ENCODE data around the gene LRMDA. TPM values are rescaled to one million over a fixed set of nuclear protein-coding genes. Genes with fewer than 3 reads are reported as not detected.

The LRMDA gene
- total and polyA plus RNA-seq, 2 donors from 2014 or later: 23.2 to 48.6 TPM

GRCh38 chr10:75540981-75541380 lies 109.6 kb downstream of the LRMDA start:
- Histone ChIP-seq H3K4me1 (ENCODE audit: control insufficient read depth in 2 of 3, insufficient read depth in 2 of 3, low read depth in 1 of 3, low read length in 3 of 3) (peaks cover 0 to 3% (median 3%) of the 10 kb centered on the region in 3 donors), H3K27me3 (ENCODE audit: control insufficient read depth, insufficient read depth, low read length) (no peaks in the 10 kb centered on the region), H3K4me3 (ENCODE audit: low read length in 3 of 3) (no peak overlapping the region), H3K9me3 (ENCODE audit: control insufficient read depth in 2 of 3, insufficient read depth in 1 of 3, low read length in 3 of 3) (no peaks in the 10 kb centered on the region), H3K36me3 (ENCODE audit: control insufficient read depth in 2 of 3, insufficient read depth in 3 of 3, low read length in 3 of 3) (no peaks in the 10 kb centered on the region), H3K27ac (ENCODE audit: low read depth in 2 of 2, low read length in 2 of 2) (no peak overlapping the region), H3K9ac (ENCODE audit: low read length in 3 of 3) (no peak overlapping the region)
- TF ChIP-seq, protein P1, sequence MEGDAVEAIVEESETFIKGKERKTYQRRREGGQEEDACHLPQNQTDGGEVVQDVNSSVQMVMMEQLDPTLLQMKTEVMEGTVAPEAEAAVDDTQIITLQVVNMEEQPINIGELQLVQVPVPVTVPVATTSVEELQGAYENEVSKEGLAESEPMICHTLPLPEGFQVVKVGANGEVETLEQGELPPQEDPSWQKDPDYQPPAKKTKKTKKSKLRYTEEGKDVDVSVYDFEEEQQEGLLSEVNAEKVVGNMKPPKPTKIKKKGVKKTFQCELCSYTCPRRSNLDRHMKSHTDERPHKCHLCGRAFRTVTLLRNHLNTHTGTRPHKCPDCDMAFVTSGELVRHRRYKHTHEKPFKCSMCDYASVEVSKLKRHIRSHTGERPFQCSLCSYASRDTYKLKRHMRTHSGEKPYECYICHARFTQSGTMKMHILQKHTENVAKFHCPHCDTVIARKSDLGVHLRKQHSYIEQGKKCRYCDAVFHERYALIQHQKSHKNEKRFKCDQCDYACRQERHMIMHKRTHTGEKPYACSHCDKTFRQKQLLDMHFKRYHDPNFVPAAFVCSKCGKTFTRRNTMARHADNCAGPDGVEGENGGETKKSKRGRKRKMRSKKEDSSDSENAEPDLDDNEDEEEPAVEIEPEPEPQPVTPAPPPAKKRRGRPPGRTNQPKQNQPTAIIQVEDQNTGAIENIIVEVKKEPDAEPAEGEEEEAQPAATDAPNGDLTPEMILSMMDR (IDR thresholded peaks at IDR 0.05; ENCODE audit: borderline replicate concordance, extremely low read depth, insufficient read depth): no peak
- DNase-seq (no peak), FAIRE-seq (no peak)
- intact Hi-C loops (cut with DNase I): no loop called here

GRCh38 chr10:75541411-75541810 lies 110.0 kb downstream of the LRMDA start:
- no peaks in the 10 kb centered on the region for H3K27me3 ChIP-seq (ENCODE audit: control insufficient read depth, insufficient read depth, low read length)
- no peak overlapping the region for H3K9ac ChIP-seq (ENCODE audit: low read length in 3 of 3)
- H3K9me3 ChIP-seq (ENCODE audit: control insufficient read depth in 2 of 3, insufficient read depth in 1 of 3, low read length in 3 of 3): no peaks in the 10 kb centered on the region
- intact Hi-C loops (cut with DNase I): no loop called here
- TF ChIP-seq, protein P1 (IDR thresholded peaks at IDR 0.05; ENCODE audit: borderline replicate concordance, extremely low read depth, insufficient read depth): no peak
- DNase-seq (no peak), FAIRE-seq (no peak)
- no peak overlapping the region for H3K27ac ChIP-seq (ENCODE audit: low read depth in 2 of 2, low read length in 2 of 2)
- no peaks in the 10 kb centered on the region for H3K36me3 ChIP-seq (ENCODE audit: control insufficient read depth in 2 of 3, insufficient read depth in 3 of 3, low read length in 3 of 3)
- peaks cover 0 to 3% (median 3%) of the 10 kb centered on the region in 3 donors for H3K4me1 ChIP-seq (ENCODE audit: control insufficient read depth in 2 of 3, insufficient read depth in 2 of 3, low read depth in 1 of 3, low read length in 3 of 3)
- no peak overlapping the region for H3K4me3 ChIP-seq (ENCODE audit: low read length in 3 of 3)

GRCh38 chr10:75542084-75542483 lies 110.7 kb downstream of the LRMDA start:
- H3K27ac ChIP-seq (ENCODE audit: low read depth in 2 of 2, low read length in 2 of 2): no peak overlapping the region
- H3K9ac ChIP-seq (ENCODE audit: low read length in 3 of 3): no peak overlapping the region
- intact Hi-C loops (cut with DNase I): no loop called here
- H3K9me3 ChIP-seq (ENCODE audit: control insufficient read depth in 2 of 3, insufficient read depth in 1 of 3, low read length in 3 of 3): no peaks in the 10 kb centered on the region
- H3K4me1 ChIP-seq (ENCODE audit: control insufficient read depth in 2 of 3, insufficient read depth in 2 of 3, low read depth in 1 of 3, low read length in 3 of 3): peaks cover 0 to 3% (median 3%) of the 10 kb centered on the region in 3 donors
- no peaks in the 10 kb centered on the region for H3K27me3 ChIP-seq (ENCODE audit: control insufficient read depth, insufficient read depth, low read length)
- no peak for FAIRE-seq
- H3K36me3 ChIP-seq (ENCODE audit: control insufficient read depth in 2 of 3, insufficient read depth in 3 of 3, low read length in 3 of 3): no peaks in the 10 kb centered on the region
- DNase-seq: no peak
- no peak overlapping the region for H3K4me3 ChIP-seq (ENCODE audit: low read length in 3 of 3)
- TF ChIP-seq, protein P1 (IDR thresholded peaks at IDR 0.05; ENCODE audit: borderline replicate concordance, extremely low read depth, insufficient read depth): no peak

DNA sequence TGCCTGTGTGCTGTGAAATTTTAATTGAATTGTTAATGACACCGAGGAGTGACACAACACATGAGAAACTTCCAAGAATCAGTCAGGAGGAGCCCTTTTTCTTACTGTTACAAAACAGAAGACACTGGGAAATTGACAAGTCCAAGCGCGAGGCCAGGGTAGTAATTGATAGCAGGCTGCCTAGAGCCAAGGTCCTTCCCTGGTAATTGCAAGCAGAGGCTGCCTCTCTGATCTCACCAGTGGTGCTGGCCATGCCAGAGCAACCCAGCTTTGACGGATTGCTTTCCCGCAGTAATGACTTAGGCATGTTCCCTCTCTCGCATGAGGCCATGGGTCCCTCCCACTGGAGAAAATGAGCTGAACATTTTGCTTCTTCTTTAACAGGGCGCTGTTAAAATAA lies 111.5 kb downstream of the LRMDA start:
- TF ChIP-seq, protein P1 (IDR thresholded peaks at IDR 0.05; ENCODE audit: borderline replicate concordance, extremely low read depth, insufficient read depth): no peak
- H3K9ac ChIP-seq (ENCODE audit: low read length in 3 of 3): no peak overlapping the region
- H3K4me1 ChIP-seq (ENCODE audit: control insufficient read depth in 2 of 3, insufficient read depth in 2 of 3, low read depth in 1 of 3, low read length in 3 of 3): peaks cover 0 to 3% (median 3%) of the 10 kb centered on the region in 3 donors
- no peaks in the 10 kb centered on the region for H3K27me3 ChIP-seq (ENCODE audit: control insufficient read depth, insufficient read depth, low read length)
- no peak overlapping the region for H3K4me3 ChIP-seq (ENCODE audit: low read length in 3 of 3)
- peak in 4 of 5 donors; percentile 59 to 75 (median 65) for DNase-seq
- no peaks in the 10 kb centered on the region for H3K9me3 ChIP-seq (ENCODE audit: control insufficient read depth in 2 of 3, insufficient read depth in 1 of 3, low read length in 3 of 3)
- H3K27ac ChIP-seq (ENCODE audit: low read depth in 2 of 2, low read length in 2 of 2): no peak overlapping the region
- intact Hi-C loops (cut with DNase I): no loop called here
- no peaks in the 10 kb centered on the region for H3K36me3 ChIP-seq (ENCODE audit: control insufficient read depth in 2 of 3, insufficient read depth in 3 of 3, low read length in 3 of 3)
- FAIRE-seq: no peak
